ENCODE measurements around the gene IER5. TPM values are rescaled to one million over a fixed set of nuclear protein-coding genes. Genes with fewer than 3 reads are reported as not detected.

Gene IER5
- total RNA-seq, 1 experiment from 2014 or later: 18.2 TPM

DNA sequence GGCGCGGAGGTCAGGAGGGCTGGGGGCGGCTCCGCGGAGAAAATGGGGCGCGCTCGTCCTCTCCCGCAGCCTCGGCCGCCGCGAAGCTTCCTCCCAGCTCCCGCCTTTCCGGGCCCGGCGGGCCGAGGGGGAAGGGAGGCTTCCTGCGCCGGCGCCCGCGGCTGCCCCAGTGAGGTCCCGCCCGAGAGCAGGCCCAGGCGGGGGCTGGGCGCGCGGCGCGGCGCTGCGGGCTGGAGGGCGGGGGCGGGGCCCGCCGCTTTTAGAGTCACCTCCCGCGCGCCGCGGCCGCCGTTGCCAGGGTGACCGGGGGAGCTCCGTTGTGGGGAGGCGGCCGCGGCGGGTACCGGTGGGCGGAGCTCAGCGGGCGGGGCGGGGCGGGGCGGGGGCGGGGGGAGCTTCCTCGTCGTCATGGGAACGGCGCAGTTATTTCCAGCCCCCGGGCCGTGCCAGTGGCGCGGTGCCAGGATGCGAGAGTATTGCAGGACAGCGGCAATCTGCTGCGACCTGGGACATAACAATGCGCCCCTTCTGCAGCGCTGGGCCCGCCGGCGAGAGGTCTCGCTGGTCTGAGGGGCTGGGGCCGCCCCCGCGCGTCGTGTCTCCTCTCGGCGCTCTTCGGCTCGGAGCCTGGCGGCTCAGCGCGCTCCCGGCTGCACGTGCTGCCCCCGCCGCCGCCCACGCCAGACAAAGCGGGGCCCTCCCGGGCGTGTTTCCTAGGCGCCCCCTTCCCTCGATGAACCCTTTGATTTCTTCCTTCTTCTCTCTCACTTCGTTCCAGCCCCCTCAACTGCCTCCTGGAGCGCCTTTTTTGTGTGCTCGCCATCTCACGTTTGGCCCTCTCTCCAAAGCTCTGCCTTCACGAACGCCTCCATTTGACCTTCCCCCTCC is 16.9 kb downstream of the IER5 start (continued):
- TF ChIP-seq, protein P1, sequence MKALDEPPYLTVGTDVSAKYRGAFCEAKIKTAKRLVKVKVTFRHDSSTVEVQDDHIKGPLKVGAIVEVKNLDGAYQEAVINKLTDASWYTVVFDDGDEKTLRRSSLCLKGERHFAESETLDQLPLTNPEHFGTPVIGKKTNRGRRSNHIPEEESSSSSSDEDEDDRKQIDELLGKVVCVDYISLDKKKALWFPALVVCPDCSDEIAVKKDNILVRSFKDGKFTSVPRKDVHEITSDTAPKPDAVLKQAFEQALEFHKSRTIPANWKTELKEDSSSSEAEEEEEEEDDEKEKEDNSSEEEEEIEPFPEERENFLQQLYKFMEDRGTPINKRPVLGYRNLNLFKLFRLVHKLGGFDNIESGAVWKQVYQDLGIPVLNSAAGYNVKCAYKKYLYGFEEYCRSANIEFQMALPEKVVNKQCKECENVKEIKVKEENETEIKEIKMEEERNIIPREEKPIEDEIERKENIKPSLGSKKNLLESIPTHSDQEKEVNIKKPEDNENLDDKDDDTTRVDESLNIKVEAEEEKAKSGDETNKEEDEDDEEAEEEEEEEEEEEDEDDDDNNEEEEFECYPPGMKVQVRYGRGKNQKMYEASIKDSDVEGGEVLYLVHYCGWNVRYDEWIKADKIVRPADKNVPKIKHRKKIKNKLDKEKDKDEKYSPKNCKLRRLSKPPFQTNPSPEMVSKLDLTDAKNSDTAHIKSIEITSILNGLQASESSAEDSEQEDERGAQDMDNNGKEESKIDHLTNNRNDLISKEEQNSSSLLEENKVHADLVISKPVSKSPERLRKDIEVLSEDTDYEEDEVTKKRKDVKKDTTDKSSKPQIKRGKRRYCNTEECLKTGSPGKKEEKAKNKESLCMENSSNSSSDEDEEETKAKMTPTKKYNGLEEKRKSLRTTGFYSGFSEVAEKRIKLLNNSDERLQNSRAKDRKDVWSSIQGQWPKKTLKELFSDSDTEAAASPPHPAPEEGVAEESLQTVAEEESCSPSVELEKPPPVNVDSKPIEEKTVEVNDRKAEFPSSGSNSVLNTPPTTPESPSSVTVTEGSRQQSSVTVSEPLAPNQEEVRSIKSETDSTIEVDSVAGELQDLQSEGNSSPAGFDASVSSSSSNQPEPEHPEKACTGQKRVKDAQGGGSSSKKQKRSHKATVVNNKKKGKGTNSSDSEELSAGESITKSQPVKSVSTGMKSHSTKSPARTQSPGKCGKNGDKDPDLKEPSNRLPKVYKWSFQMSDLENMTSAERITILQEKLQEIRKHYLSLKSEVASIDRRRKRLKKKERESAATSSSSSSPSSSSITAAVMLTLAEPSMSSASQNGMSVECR (CRISPR knock-in tag; IDR thresholded peaks at IDR 0.05; ENCODE audit: borderline replicate concordance): 0 out of 2 replicates have a peak, but pooled peaks have one; percentile 31
- peak; percentile 33; the same call in 1 of the 2 replicates for TF ChIP-seq CREB1 (CRISPR knock-in tag; IDR thresholded peaks at IDR 0.05)
- no peak for TF ChIP-seq TEAD4 (CRISPR knock-in tag; IDR thresholded peaks at IDR 0.05)
- TF ChIP-seq, protein P2, sequence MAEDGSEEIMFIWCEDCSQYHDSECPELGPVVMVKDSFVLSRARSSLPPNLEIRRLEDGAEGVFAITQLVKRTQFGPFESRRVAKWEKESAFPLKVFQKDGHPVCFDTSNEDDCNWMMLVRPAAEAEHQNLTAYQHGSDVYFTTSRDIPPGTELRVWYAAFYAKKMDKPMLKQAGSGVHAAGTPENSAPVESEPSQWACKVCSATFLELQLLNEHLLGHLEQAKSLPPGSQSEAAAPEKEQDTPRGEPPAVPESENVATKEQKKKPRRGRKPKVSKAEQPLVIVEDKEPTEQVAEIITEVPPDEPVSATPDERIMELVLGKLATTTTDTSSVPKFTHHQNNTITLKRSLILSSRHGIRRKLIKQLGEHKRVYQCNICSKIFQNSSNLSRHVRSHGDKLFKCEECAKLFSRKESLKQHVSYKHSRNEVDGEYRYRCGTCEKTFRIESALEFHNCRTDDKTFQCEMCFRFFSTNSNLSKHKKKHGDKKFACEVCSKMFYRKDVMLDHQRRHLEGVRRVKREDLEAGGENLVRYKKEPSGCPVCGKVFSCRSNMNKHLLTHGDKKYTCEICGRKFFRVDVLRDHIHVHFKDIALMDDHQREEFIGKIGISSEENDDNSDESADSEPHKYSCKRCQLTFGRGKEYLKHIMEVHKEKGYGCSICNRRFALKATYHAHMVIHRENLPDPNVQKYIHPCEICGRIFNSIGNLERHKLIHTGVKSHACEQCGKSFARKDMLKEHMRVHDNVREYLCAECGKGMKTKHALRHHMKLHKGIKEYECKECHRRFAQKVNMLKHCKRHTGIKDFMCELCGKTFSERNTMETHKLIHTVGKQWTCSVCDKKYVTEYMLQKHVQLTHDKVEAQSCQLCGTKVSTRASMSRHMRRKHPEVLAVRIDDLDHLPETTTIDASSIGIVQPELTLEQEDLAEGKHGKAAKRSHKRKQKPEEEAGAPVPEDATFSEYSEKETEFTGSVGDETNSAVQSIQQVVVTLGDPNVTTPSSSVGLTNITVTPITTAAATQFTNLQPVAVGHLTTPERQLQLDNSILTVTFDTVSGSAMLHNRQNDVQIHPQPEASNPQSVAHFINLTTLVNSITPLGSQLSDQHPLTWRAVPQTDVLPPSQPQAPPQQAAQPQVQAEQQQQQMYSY (CRISPR knock-in tag; IDR thresholded peaks at IDR 0.05): no peak
- TF ChIP-seq, protein P3, sequence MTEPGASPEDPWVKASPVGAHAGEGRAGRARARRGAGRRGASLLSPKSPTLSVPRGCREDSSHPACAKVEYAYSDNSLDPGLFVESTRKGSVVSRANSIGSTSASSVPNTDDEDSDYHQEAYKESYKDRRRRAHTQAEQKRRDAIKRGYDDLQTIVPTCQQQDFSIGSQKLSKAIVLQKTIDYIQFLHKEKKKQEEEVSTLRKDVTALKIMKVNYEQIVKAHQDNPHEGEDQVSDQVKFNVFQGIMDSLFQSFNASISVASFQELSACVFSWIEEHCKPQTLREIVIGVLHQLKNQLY (CRISPR knock-in tag; IDR thresholded peaks at IDR 0.05): no peak
- TF ChIP-seq GTF2I (CRISPR knock-in tag; conservative IDR thresholded peaks at IDR 0.05): no peak
- TF ChIP-seq EMX1 (CRISPR knock-in tag; IDR thresholded peaks at IDR 0.05): no peak
- TF ChIP-seq, protein P4, sequence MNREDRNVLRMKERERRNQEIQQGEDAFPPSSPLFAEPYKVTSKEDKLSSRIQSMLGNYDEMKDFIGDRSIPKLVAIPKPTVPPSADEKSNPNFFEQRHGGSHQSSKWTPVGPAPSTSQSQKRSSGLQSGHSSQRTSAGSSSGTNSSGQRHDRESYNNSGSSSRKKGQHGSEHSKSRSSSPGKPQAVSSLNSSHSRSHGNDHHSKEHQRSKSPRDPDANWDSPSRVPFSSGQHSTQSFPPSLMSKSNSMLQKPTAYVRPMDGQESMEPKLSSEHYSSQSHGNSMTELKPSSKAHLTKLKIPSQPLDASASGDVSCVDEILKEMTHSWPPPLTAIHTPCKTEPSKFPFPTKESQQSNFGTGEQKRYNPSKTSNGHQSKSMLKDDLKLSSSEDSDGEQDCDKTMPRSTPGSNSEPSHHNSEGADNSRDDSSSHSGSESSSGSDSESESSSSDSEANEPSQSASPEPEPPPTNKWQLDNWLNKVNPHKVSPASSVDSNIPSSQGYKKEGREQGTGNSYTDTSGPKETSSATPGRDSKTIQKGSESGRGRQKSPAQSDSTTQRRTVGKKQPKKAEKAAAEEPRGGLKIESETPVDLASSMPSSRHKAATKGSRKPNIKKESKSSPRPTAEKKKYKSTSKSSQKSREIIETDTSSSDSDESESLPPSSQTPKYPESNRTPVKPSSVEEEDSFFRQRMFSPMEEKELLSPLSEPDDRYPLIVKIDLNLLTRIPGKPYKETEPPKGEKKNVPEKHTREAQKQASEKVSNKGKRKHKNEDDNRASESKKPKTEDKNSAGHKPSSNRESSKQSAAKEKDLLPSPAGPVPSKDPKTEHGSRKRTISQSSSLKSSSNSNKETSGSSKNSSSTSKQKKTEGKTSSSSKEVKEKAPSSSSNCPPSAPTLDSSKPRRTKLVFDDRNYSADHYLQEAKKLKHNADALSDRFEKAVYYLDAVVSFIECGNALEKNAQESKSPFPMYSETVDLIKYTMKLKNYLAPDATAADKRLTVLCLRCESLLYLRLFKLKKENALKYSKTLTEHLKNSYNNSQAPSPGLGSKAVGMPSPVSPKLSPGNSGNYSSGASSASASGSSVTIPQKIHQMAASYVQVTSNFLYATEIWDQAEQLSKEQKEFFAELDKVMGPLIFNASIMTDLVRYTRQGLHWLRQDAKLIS (CRISPR knock-in tag; IDR thresholded peaks at IDR 0.05; ENCODE audit: borderline replicate concordance): no peak
- no peak for TF ChIP-seq TP53 (CRISPR knock-in tag; IDR thresholded peaks at IDR 0.05)
- TF ChIP-seq, protein P5, sequence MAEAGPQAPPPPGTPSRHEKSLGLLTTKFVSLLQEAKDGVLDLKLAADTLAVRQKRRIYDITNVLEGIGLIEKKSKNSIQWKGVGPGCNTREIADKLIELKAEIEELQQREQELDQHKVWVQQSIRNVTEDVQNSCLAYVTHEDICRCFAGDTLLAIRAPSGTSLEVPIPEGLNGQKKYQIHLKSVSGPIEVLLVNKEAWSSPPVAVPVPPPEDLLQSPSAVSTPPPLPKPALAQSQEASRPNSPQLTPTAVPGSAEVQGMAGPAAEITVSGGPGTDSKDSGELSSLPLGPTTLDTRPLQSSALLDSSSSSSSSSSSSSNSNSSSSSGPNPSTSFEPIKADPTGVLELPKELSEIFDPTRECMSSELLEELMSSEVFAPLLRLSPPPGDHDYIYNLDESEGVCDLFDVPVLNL (CRISPR knock-in tag; IDR thresholded peaks at IDR 0.05; ENCODE audit: borderline replicate concordance, low read depth): peak; percentile 67; the same call in 1 of the 2 replicates

DNA sequence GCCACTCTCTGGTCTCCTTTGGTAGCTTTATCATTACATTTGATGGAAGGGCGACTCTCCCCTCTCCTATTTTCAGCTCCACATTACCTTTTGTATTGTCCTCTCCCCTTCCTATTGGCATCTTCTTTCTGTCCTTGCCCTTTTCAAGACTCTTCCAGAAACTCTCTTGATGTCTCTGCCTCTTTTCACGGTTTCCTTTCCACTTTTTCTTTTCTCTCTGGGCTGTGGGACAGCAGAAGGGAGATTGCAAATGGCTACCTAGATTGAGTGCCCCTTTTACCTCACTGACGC is 17.5 kb downstream of the IER5 start:
- no peaks in the 10 kb centered on the region for H3K9me3 Mint-ChIP-seq
- no peaks in the 10 kb centered on the region for H3K36me3 Mint-ChIP-seq
- DNase-seq (ENCODE audit: low spot score): no peak
- ATAC-seq: no peak
- ChIA-PET POLR2A (interaction anchor here (1.1 to 3.1 kb wide), 5 partner anchors 17 to 183 kb away, joined by 3 to 12 read pairs (median 5); partner anchors contain the start of gene STX6), CTCF (interaction anchor here (1.2 to 2.4 kb wide), 8 partner anchors 9 to 36 kb away, joined by 4 to 27 read pairs (median 8); no protein-coding TSS in a partner anchor)
- H3K4me1 Mint-ChIP-seq: peaks cover 82% of the 10 kb centered on the region
- H3K27me3 Mint-ChIP-seq (ENCODE audit: low read depth): peaks cover 68% of the 10 kb centered on the region
- TF ChIP-seq ESRRA (CRISPR knock-in tag; IDR thresholded peaks at IDR 0.05; ENCODE audit: borderline replicate concordance) (0 out of 2 replicates have a peak, but pooled peaks have one; percentile 6), NFATC4 (CRISPR knock-in tag; IDR thresholded peaks at IDR 0.05) (no peak)
- no peak overlapping the region for H3K27ac Mint-ChIP-seq
- peak overlapping the region; percentile 79 for H3K4me3 Mint-ChIP-seq
